NCI-H2171 treated with DMSO at 0.1 percent for 48 hours (cell line): ENCODE measurements around the gene PLEKHA6.
"Not testable (repeated sequence)": the region's sequence is repeated elsewhere in the genome, so short reads cannot be mapped to it uniquely, and the experiment has no call there.

ENCODE experiments used
- DNase-seq: peaks from one replicate; lab custom pipeline; 2025; lab: John Stamatoyannopoulos, UW

The PLEKHA6 gene

DNA sequence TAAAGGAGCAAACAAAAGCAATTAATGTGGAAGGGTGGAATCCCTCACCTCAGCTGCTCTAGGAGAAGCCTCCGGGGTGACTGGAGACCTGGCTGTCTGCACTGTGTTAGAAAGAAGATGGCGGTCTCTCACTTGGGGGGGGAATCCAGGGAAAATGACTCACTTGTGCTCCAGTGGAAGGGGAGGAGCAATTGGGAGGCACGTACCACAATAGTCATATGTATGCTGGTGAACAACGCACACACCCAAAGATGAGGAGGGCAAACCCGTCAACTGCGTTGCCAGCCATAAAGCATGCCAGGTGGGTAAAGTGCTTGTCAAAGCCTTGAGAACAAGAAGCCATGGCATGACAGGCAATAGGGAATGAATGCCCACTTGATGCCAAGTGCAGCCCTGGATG lies 22.1 kb downstream of the PLEKHA6 start:
- DNase-seq: no peak

- no peak for DNase-seq
Observed at GRCh38 chr1:204337036-204337429, 22.7 kb downstream of the PLEKHA6 start.

DNA sequence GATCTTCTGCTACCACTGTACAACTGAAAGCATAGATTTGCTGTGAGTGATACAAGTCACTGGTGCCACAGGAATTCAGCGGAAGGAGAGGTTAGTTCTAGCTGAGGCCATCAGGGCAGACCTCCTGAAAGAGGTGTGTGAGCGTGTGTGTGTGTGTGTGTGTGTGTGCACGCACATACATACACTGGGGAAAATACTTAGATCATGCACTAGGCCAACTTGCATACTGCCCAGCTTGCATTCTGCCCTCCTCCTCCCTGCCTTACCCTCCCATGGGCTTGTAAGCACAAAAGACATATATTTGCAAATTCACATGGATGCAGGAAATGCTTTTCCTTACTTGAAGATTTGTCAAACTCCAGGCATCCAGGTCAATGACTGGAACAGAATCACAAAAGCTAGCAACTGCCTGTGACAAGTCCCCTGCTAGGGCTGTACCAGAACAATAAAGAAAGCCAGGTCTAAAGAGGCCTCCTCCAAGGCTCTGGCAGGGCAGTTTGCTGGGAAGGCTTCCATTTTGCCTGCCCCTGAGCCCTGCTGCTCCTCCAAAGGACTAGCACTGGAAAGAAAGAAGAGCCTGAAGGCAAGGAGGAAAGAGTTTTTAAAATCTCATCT lies 23.2 kb downstream of the PLEKHA6 start:
- no peak for DNase-seq

- DNase-seq: no peak
Observed at GRCh38 chr1:204335533-204335932, 24.2 kb downstream of the PLEKHA6 start.

GRCh38 chr1:204335085-204335484 lies 24.6 kb downstream of the PLEKHA6 start:
- DNase-seq: peak; percentile 48

- DNase-seq: no peak
Observed at GRCh38 chr1:204334455-204334854, 25.3 kb downstream of the PLEKHA6 start.

GRCh38 chr1:204333427-204333826 lies 26.3 kb downstream of the PLEKHA6 start:
- no peak for DNase-seq

DNA sequence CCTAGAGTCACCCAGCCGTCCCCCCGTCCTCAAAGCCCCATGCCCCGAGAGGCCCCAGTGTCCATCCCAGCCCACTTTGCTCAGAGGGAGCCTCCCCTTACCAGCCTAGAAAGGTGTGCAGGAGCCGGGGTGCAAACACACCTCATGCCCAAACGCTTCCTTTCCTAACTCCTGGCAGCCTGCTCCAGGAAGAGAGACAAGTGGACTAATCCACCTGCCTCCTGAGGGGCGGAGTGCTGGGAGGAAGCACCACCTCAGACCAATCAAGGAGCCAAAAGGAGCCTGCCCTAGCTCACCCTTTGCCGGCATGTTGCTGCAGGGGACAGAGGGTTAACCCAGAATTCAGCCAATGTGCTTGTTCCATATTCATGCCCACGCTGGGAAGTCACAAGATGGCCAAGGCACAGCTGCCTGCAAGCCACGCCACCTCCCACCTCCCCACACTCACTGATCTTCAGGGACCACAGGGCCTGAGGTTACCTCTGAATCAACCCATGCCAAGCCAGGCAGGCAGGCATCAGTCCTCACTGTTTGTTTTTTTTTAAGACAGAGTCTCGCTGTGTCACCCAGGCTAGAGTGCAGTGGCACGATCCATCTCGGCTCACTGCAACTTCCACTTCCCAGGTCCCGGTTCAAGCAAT lies 27.8 kb downstream of the PLEKHA6 start:
- no peak for DNase-seq

DNA sequence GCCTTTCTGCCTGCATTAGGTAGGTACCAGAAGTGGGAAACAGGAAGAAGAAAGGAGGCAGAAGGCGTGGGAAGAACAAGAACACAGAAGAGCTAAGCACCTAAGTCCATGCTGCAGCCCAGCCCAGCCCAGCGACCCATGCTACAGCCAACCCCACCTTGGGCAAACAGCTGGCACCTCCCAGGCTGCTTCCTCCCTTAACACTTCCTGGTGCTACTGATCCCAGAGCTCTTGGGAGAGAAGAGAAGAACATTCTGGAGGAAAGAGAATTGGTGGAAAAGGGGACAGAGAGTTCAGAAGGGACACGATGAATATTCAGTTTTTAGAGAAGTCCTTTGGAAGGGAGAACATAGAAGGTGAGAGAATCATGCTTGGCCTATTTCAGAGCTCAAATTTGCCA lies 28.5 kb downstream of the PLEKHA6 start:
- no peak for DNase-seq

DNA sequence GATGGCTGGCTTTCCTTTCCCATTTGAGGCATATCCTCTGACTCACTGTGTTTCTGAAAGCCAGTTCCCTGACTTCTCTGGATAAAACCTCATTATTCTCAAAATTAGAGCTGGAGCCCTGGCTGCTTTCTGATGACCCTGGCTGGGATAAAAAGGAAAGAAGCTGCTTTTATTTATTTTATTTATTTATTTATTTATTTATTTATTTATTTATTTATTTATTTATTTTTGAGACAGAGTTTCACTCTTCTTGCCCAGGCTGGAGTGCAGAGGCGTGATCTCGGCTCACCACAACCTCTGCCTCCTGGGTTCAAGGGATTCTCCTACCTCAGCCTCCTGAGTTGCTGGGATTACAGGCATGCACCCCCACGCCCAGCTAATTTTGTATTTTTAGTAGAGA lies 31.9 kb downstream of the PLEKHA6 start:
- not testable (repeated sequence) for DNase-seq

DNA sequence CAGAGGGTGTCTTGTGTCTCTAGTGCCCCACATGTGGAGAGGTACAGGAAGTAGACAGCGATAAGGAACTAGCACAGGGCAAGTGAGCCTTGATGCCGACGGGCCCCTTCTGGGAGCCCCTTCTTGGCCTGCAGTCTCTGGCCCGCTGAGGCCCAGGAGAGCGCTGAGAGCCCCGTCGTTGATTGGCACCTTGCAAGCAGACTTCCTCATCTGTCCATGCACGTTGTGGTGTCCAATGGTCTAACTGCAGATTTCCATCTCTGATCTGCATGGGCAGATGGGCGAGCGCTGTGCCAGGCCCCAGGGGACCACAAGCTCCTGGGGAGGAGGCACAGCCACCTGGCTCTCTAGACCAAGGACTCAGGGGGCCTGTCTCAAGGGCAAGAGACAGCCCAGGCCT lies 32.4 kb downstream of the PLEKHA6 start:
- peak; percentile 97 for DNase-seq

GRCh38 chr1:204326771-204327300 lies 32.9 kb downstream of the PLEKHA6 start:
- peak; percentile 79 for DNase-seq

- DNase-seq: no peak
Observed at GRCh38 chr1:204325944-204326343, 33.8 kb downstream of the PLEKHA6 start.

DNA sequence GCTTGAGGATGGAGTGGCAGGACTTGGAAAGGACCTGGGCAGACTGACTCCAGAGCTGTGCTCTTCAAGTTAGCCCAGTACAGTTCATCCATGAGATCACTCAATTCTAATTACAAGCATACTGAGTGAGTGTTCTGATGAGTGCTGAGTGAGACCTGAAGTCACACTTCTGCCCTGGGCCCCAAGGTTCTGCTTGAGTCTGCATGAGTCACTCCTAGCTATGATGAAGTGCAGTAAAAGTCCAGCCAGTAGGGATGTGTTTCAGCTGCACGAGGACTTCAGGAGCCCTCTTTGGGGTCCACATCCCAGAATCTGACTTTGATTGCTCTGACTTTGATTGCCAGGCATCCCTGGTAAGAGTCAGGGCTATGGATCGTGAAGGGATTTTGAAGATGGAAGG lies 35.8 kb downstream of the PLEKHA6 start:
- DNase-seq: no peak

DNA sequence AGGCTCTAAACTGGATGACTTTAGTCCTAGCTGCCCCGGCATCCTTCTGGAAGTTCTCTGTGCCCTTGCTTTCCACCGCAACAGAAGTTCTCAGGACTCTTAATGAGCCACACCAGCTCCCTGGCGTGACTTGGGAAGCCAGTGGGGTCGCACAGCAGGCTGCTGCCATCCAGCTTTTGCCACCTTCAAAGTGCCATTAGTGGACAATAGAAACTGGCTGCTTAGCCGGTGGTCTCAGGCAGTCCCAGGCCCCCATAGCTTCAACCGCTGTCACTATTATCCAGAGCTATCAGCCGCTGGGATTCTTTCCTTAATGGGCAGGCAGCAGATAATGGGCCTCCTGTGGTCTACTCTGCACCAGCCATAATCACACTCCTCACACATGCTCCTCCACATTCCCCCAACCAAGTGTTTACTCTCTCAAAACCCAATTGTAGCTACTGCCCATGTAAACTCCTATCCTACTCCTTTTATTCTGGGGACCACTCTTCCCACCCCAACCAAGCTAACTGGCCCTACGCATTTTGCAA lies 37.3 kb downstream of the PLEKHA6 start:
- DNase-seq: no peak

DNA sequence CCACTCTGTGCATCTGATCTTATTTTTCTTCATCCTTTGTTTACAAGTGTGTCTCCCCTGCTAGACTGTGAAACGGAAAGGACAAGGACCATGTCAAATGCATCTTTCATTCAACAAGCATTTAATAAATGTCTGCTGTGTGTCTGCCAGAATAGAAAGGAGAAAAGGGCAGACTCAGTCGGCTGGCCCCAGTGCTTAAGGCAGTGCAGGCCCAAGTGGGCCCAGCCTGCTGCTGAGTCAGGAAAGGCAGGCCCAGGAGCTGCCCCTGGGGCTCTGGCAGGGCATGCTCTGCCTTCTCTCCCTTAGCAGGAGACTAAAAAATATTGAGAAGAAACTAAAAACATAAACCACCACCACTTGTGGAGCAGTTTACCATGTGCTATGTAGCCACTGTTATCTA lies 38.1 kb downstream of the PLEKHA6 start:
- no peak for DNase-seq

GRCh38 chr1:204321051-204321450 lies 38.7 kb downstream of the PLEKHA6 start:
- no peak for DNase-seq

GRCh38 chr1:204320382-204320804 lies 39.3 kb downstream of the PLEKHA6 start:
- no peak for DNase-seq

- DNase-seq: no peak
Observed at GRCh38 chr1:204319462-204319861, 40.3 kb downstream of the PLEKHA6 start.

- DNase-seq: no peak
Observed at GRCh38 chr1:204319027-204319426, 40.7 kb downstream of the PLEKHA6 start.

GRCh38 chr1:204318324-204318723 lies 41.4 kb downstream of the PLEKHA6 start:
- no peak for DNase-seq

DNA sequence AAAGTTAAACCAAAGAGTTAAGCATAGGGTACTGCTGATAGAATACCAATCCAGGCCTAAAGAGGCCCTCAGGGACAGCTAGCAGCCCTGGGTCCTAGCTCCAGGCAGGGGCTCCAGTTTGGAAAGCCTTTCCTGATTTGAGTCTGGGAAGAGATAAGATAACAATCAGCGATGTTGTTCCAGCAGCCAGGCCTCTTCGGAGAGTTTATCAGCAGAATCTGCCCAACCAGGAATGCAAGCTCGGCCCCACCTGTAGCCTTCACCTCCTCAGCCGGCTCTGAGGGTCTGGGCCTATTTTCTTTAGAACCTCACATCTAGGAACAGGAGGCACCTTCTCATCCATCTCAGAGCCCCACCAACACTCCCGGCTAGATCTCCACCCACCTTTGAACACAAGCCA lies 42.6 kb downstream of the PLEKHA6 start:
- no peak for DNase-seq

GRCh38 chr1:204316164-204316563 lies 43.6 kb downstream of the PLEKHA6 start:
- DNase-seq: no peak
